Measurements from ENCODE around the gene IL17RE.

The IL17RE gene

GRCh38 chr3:9906480-9906879 lies 3.8 kb downstream of the IL17RE start:
- no peak for DNase-seq (ENCODE audit: low read depth)

GRCh38 chr3:9908286-9908685 lies 5.6 kb downstream of the IL17RE start:
- DNase-seq (ENCODE audit: low read depth) = no peak

GRCh38 chr3:9909221-9910013 lies 6.8 kb downstream of the IL17RE start:
- DNase-seq (ENCODE audit: low read depth) = peak; percentile 28

- DNase-seq (ENCODE audit: low read depth) = peak; percentile 36
Measured at GRCh38 chr3:9911863-9912262, 9.2 kb downstream of the IL17RE start.

- peak; percentile 96 for DNase-seq (ENCODE audit: low read depth)
Measured at GRCh38 chr3:9912294-9912935, 9.8 kb downstream of the IL17RE start.

GRCh38 chr3:9913601-9914000 lies 11.0 kb downstream of the IL17RE start:
- no peak for DNase-seq (ENCODE audit: low read depth)

GRCh38 chr3:9914011-9914410 lies 11.4 kb downstream of the IL17RE start:
- no peak for DNase-seq (ENCODE audit: low read depth)

GRCh38 chr3:9914559-9915253 lies 12.1 kb downstream of the IL17RE start:
- no peak for DNase-seq (ENCODE audit: low read depth)

- peak; percentile 45 for DNase-seq (ENCODE audit: low read depth)
Measured at GRCh38 chr3:9915254-9916141, 12.8 kb downstream of the IL17RE start.

GRCh38 chr3:9916346-9916733 lies 13.7 kb downstream of the IL17RE start:
- peak; percentile 49 for DNase-seq (ENCODE audit: low read depth)

GRCh38 chr3:9916734-9917680 lies 14.4 kb downstream of the IL17RE start, which contains the start of gene IL17RC:
IL17RC (plus strand) TSS chr3:9917098; CDS start chr3:9917316, 218 bp downstream.
- peak; percentile 76 for DNase-seq (ENCODE audit: low read depth)

GRCh38 chr3:9917820-9918219 lies 15.2 kb downstream of the IL17RE start:
- DNase-seq (ENCODE audit: low read depth) = no peak

- no peak for DNase-seq (ENCODE audit: low read depth)
Measured at GRCh38 chr3:9918261-9919038, 15.8 kb downstream of the IL17RE start.

- no peak for DNase-seq (ENCODE audit: low read depth)
Measured at GRCh38 chr3:9928158-9928557, 25.5 kb downstream of the IL17RE start.

- DNase-seq (ENCODE audit: low read depth) = peak; percentile 20
Measured at GRCh38 chr3:9930804-9931418, 28.3 kb downstream of the IL17RE start.

GRCh38 chr3:9932535-9932842 lies 29.8 kb downstream of the IL17RE start:
- no peak for DNase-seq (ENCODE audit: low read depth)

GRCh38 chr3:9932843-9933560 lies 30.4 kb downstream of the IL17RE start:
- peak; percentile 72 for DNase-seq (ENCODE audit: low read depth)

GRCh38 chr3:9933561-9934234 lies 31.1 kb downstream of the IL17RE start, which contains the start of gene CRELD1:
CRELD1 (plus strand) TSS chr3:9933834; CDS start chr3:9934439, 605 bp downstream.
- DNase-seq (ENCODE audit: low read depth) = peak; percentile 90
